NCI-H446 (cell line): ENCODE measurements around the gene GLMP.
"Not testable (repeated sequence)": the region's sequence is repeated elsewhere in the genome, so short reads cannot be mapped to it uniquely, and the experiment has no call there.

ENCODE experiments used
- DNase-seq, 2 experiments: peaks; one replicate each; lab custom pipeline; 2025; lab: John Stamatoyannopoulos, UW

Gene GLMP

GRCh38 chr1:156295391-156295947 lies at the start of gene GLMP:
TSS of gene GLMP (minus strand) at chr1:156295679. CDS start at chr1:156295645, 34 bp downstream.
- peak in 1 of 2 experiments; percentile 71 for DNase-seq

GRCh38 chr1:156344409-156344808 lies 48.9 kb upstream of the GLMP start:
- DNase-seq: no peak

GRCh38 chr1:156342166-156342955 lies 46.9 kb upstream of the GLMP start:
- DNase-seq: no peak

GRCh38 chr1:156338180-156338976 lies 42.9 kb upstream of the GLMP start, which contains the start of the genes CCT3 and TSACC:
TSS of gene CCT3 (minus strand) at chr1:156338292. CDS start at chr1:156338184, 108 bp downstream.
TSS of gene TSACC (plus strand) at chr1:156338526. CDS start at chr1:156339758, 1,232 bp downstream.
- DNase-seq: peak; percentile 99 to 100

GRCh38 chr1:156337888-156338179 lies 42.4 kb upstream of the GLMP start:
- DNase-seq: peak in 1 of 2 experiments; percentile 55

GRCh38 chr1:156337052-156337887 lies 41.8 kb upstream of the GLMP start:
- DNase-seq: no peak

- no peak for DNase-seq
Measured at GRCh38 chr1:156336242-156336641, 40.8 kb upstream of the GLMP start.

- not testable (repeated sequence) for DNase-seq
Measured at GRCh38 chr1:156323179-156323578, 27.7 kb upstream of the GLMP start.

- no peak for DNase-seq
Measured at GRCh38 chr1:156320560-156320959, 25.1 kb upstream of the GLMP start.

GRCh38 chr1:156319664-156320063 lies 24.2 kb upstream of the GLMP start:
- DNase-seq: peak in 1 of 2 experiments; percentile 28

- no peak for DNase-seq
Measured at GRCh38 chr1:156316909-156317308, 21.4 kb upstream of the GLMP start.

GRCh38 chr1:156310962-156311361 lies 15.5 kb upstream of the GLMP start:
- DNase-seq: no peak

GRCh38 chr1:156308078-156308477 lies 12.6 kb upstream of the GLMP start:
- DNase-seq: no peak

GRCh38 chr1:156305215-156305614 lies 9.7 kb upstream of the GLMP start:
- DNase-seq: no peak

- no peak for DNase-seq
Measured at GRCh38 chr1:156303241-156303640, 7.8 kb upstream of the GLMP start.

GRCh38 chr1:156298852-156299357 lies 3.4 kb upstream of the GLMP start, which contains the start of gene VHLL:
TSS of gene VHLL (minus strand) at chr1:156299307. CDS start at chr1:156299189, 118 bp downstream.
- DNase-seq: no peak

GRCh38 chr1:156293895-156294294 lies 1.6 kb downstream of the GLMP start:
- no peak for DNase-seq

- DNase-seq: no peak
Measured at GRCh38 chr1:156293098-156293434, 2.4 kb downstream of the GLMP start.

- no peak for DNase-seq
Measured at GRCh38 chr1:156291226-156292061, 4.0 kb downstream of the GLMP start.

GRCh38 chr1:156289857-156290256 lies 5.6 kb downstream of the GLMP start:
- DNase-seq: no peak

- DNase-seq: no peak
Measured at GRCh38 chr1:156286061-156286460, 9.4 kb downstream of the GLMP start.
